GM23248 (cell line): ENCODE measurements around the gene PTPRN2. TPM values are rescaled to one million over a fixed set of nuclear protein-coding genes. Genes with fewer than 3 reads are reported as not detected.

Experiments
- DNase-seq: peaks from one replicate; pipeline ENCODE4 v3.0.0-alpha.2; 2015
- H2AFZ ChIP-seq: fragments of 200-600 bp; sonication (generic); 2 replicates; pipeline ENCODE4 v1.6.1; 2016; ENCODE audit warnings: antibody characterized with exemption
- H3F3A ChIP-seq: fragments of 200-600 bp; sonication (generic); 2 replicates; pipeline ENCODE4 v1.6.1; 2016; ENCODE audit warnings: mild to moderate bottlenecking, antibody characterized with exemption, mixed run types; ENCODE audit not compliant: insufficient read depth
- H3K27ac ChIP-seq: fragments of 200-600 bp; sonication (generic); 2 replicates; pipeline ENCODE4 v1.5.1; 2016; ENCODE audit warnings: mild to moderate bottlenecking
- H3K27me3 ChIP-seq: fragments of 200-600 bp; sonication (generic); replicated peaks from 2 replicates; pipeline ENCODE4 v1.6.1; 2016; ENCODE audit warnings: mild to moderate bottlenecking; ENCODE audit not compliant: insufficient read depth
- H3K36me3 ChIP-seq: fragments of 200-600 bp; sonication (generic); 2 replicates; pipeline ENCODE4 v1.6.1; 2016; ENCODE audit warnings: low read depth, mild to moderate bottlenecking
- H3K4me1 ChIP-seq: fragments of 200-600 bp; sonication (generic); 2 replicates; pipeline ENCODE4 v1.6.1; 2016; ENCODE audit warnings: mild to moderate bottlenecking; ENCODE audit not compliant: insufficient read depth
- H3K4me2 ChIP-seq: fragments of 200-600 bp; sonication (generic); one replicate; pipeline ENCODE4 v1.6.1; 2016; ENCODE audit warnings: mild to moderate bottlenecking; ENCODE audit not compliant: unreplicated experiment
- H3K4me3 ChIP-seq: fragments of 200-600 bp; sonication (generic); 2 replicates; pipeline ENCODE4 v1.5.1; 2016; ENCODE audit warnings: mild to moderate bottlenecking
- H3K79me2 ChIP-seq: fragments of 200-600 bp; sonication (generic); 2 replicates; pipeline ENCODE4 v1.6.1; 2016; ENCODE audit warnings: mild to moderate bottlenecking; ENCODE audit not compliant: insufficient read depth
- H3K9ac ChIP-seq: fragments of 200-600 bp; sonication (generic); 2 replicates; pipeline ENCODE4 v1.6.1; 2016; ENCODE audit warnings: mild to moderate bottlenecking
- H3K9me2 ChIP-seq: fragments of 200-600 bp; sonication (generic); 2 replicates; pipeline ENCODE4 v1.6.1; 2016; ENCODE audit warnings: mixed run types, mild to moderate bottlenecking, moderate library complexity; ENCODE audit not compliant: insufficient read depth
- H3K9me3 ChIP-seq: fragments of 200-600 bp; sonication (generic); one replicate; pipeline ENCODE4 v1.6.1; 2017; ENCODE audit warnings: low read depth
- H4K20me1 ChIP-seq: fragments of 200-600 bp; sonication (generic); 2 replicates; pipeline ENCODE4 v1.6.0; 2016; ENCODE audit not compliant: insufficient read depth
- EZH2 ChIP-seq: fragments of 200-600 bp; sonication (generic); IDR thresholded peaks from 2 replicates; pipeline ENCODE4 v1.6.1; 2018; ENCODE audit warnings: antibody characterized with exemption, mild to moderate bottlenecking; ENCODE audit not compliant: insufficient read depth, poor library complexity, severe bottlenecking
- EZH2phosphoT487 ChIP-seq: fragments of 200-600 bp; sonication (generic); IDR thresholded peaks from 2 replicates; pipeline ENCODE4 v1.6.1; 2018; ENCODE audit warnings: antibody characterized with exemption, moderate library complexity, mild to moderate bottlenecking, low read depth; ENCODE audit not compliant: insufficient read depth
- WGBS, 2 experiments: methylation state at CpG; one replicate each; pipeline ENCODE4 v1.1.6; 2015 to 2017; ENCODE audit warnings: low lambda C conversion rate in 2 of 2, low coverage in 1 of 2; ENCODE audit errors: missing lambda C conversion rate in 2 of 2; 5-methylcytosine and 5-hydroxymethylcytosine counted together
- in situ Hi-C: fragments of 300-500 bp; cut with MboI; formaldehyde crosslinking; loops from 2 replicates; pipeline ENCODE4 v1.15.0; 2020
- polyA plus RNA-seq: library from polyadenylated mRNA; unstranded; fragments of >200 nt; fragmentation: Nextera tagmentation; extraction: Ambion mirVana; gene quantifications from 2 replicates; pipeline ENCODE4 v1.2.1, GENCODE V29; 2016
- total RNA-seq: library from RNA; depleted of rRNA; stranded (reverse); fragments of >200 nt; shearing (Covaris generic); gene quantifications from 2 replicates; pipeline ENCODE4 v1.2.3, GENCODE V29; 2014

PTPRN2 gene
- total and polyA plus RNA-seq, 2 experiments from 2014 or later: 0.13 TPM; not detected in 1

DNA sequence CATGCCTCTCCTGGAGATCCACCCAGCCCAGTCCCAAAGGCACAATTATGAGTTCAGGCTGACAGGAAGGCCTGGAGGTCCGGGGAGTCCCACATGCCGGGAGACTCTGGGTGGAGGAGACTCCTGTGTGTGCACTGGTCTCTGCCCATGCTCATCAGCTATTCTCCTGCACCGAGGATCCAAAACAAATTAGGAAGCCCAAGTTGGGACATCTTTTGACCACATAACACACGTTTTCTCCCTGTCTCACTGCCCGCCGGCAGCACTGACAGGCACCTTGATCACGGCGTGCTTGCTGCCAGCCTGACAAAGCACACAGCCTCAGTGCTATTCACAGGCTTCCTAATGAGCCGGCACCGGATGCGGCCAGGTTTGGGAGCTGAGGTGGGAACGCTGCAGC is 412.7 kb downstream of the PTPRN2 start:
- DNase-seq: no peak

DNA sequence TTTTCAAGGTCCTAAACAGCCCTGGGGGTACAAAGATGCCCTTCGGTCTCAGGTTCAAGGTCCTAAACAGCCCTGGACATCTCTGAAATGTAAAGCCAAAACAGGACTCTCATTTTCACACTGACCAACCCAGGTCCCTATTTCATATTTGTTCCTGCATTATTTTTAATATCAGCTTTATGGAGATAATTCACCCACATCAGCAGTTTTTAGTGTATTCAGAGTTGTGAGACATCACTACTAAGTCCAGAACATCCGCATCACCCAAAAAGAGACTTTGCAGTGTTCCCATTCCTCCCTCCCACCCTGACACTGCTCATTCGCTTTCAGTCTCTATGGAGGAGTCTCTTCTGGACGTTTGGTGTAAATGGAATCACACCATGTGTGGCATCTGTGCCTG is 420.2 kb downstream of the PTPRN2 start:
- Histone ChIP-seq H4K20me1 (no peaks in the 10 kb centered on the region), H3K4me3 (no peak overlapping the region), H3F3A (no peaks in the 10 kb centered on the region), H3K27me3 (no peaks in the 10 kb centered on the region), H3K9me2 (no peaks in the 10 kb centered on the region), H3K79me2 (no peaks in the 10 kb centered on the region), H3K9ac (no peak overlapping the region), H3K9me3 (no peaks in the 10 kb centered on the region), H2AFZ (no peak overlapping the region), H3K36me3 (no peaks in the 10 kb centered on the region), H3K27ac (no peak overlapping the region), H3K4me1 (no peaks in the 10 kb centered on the region), H3K4me2 (no peak overlapping the region)
- DNase-seq: no peak
- in situ Hi-C loops: no loop called here
- TF ChIP-seq EZH2phosphoT487 (no peak), EZH2 (no peak)
- 24 to 30% methylated on average over 4 of the region's 4 CpGs for WGBS, 2 experiments

More for the DNA sequence above, 412.7 kb downstream of the PTPRN2 start:
- Histone ChIP-seq H3K9me3 (no peaks in the 10 kb centered on the region), H3K27ac (no peak overlapping the region), H3K4me1 (no peaks in the 10 kb centered on the region), H3K79me2 (no peaks in the 10 kb centered on the region), H3F3A (no peaks in the 10 kb centered on the region), H3K27me3 (no peaks in the 10 kb centered on the region), H3K9ac (no peak overlapping the region), H3K4me2 (no peak overlapping the region), H4K20me1 (no peaks in the 10 kb centered on the region), H3K9me2 (no peaks in the 10 kb centered on the region), H2AFZ (no peak overlapping the region), H3K36me3 (no peaks in the 10 kb centered on the region), H3K4me3 (no peak overlapping the region)
- in situ Hi-C loops: no loop called here
- TF ChIP-seq EZH2: no peak
- TF ChIP-seq EZH2phosphoT487: no peak
- 50 to 59% methylated on average over 12 of the region's 12 CpGs for WGBS, 2 experiments

- no peak for TF ChIP-seq EZH2
- TF ChIP-seq EZH2phosphoT487: no peak
- Histone ChIP-seq H4K20me1 (no peaks in the 10 kb centered on the region), H3K4me1 (no peaks in the 10 kb centered on the region), H3K27me3 (no peaks in the 10 kb centered on the region), H3K79me2 (no peaks in the 10 kb centered on the region), H3K4me3 (no peak overlapping the region), H3K27ac (no peak overlapping the region), H3K9ac (no peak overlapping the region), H3K4me2 (no peak overlapping the region), H2AFZ (no peak overlapping the region), H3K9me2 (no peaks in the 10 kb centered on the region), H3K36me3 (no peaks in the 10 kb centered on the region), H3F3A (no peaks in the 10 kb centered on the region), H3K9me3 (no peaks in the 10 kb centered on the region)
- in situ Hi-C loops: no loop called here
- 47 to 49% methylated on average over 31 to 40 of the region's 41 CpGs for WGBS, 2 experiments
- no peak for DNase-seq
These were observed 421.0 kb downstream of the PTPRN2 start for GRCh38 chr7:158166386-158167340.

DNA sequence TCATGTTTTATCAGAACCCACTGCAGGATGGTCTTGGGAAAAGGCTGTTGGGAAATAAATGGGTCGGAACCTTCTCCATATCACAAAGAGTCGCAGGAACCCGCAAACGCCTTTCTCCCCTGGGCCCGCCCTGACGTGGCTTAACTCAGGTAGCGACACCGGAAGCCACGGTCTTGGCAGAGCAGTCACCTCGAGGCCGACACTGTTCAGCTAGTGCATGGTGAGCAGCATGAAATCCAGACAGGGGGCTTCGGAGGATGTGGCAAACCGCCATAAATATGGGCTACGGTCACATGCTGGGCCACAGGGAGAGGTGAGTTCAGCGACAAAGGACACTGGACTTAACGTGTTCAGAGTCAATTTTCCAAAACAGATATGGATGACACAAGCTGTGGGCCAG is 421.9 kb downstream of the PTPRN2 start:
- H3K9me2 ChIP-seq: no peaks in the 10 kb centered on the region
- no peak for DNase-seq
- TF ChIP-seq EZH2phosphoT487 (no peak), EZH2 (no peak)
- WGBS, 2 experiments: 49 to 60% methylated on average over 16 of the region's 16 CpGs
- no peaks in the 10 kb centered on the region for H3K79me2 ChIP-seq
- no peaks in the 10 kb centered on the region for H3K9me3 ChIP-seq
- H3K27me3 ChIP-seq: no peaks in the 10 kb centered on the region
- H3K4me2 ChIP-seq: no peak overlapping the region
- no peaks in the 10 kb centered on the region for H4K20me1 ChIP-seq
- no peak overlapping the region for H3K27ac ChIP-seq
- H3K4me3 ChIP-seq: no peak overlapping the region
- no peaks in the 10 kb centered on the region for H3K4me1 ChIP-seq
- in situ Hi-C loops: no loop called here
- H3K9ac ChIP-seq: no peak overlapping the region
- no peaks in the 10 kb centered on the region for H3K36me3 ChIP-seq
- no peaks in the 10 kb centered on the region for H3F3A ChIP-seq
- no peak overlapping the region for H2AFZ ChIP-seq
